ENCODE results near the gene OR11H6.
"Not testable (repeated sequence)": the region's sequence is repeated elsewhere in the genome, so short reads cannot be mapped to it uniquely, and the experiment has no call there.

The OR11H6 gene

DNA sequence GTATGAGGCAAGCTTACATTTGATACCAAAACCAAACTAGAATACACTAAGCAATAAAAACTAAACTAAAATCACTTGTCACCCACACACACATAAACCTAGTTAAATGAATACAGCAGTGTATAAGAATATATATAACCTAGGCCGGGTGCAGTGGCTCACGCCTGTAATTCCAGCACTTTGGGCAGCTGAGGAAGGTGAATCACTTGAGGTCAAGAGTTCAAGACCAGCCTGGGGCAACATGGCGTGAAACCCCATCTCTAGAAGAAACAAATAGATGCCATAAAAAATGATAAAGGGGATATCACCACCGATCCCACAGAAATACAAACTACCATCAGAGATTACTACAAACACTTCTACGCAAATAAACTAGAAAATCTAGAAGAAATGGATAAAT, 40.9 kb downstream of the OR11H6 start:
- not testable (repeated sequence) for DNase-seq (ENCODE audit: low spot score)

DNA sequence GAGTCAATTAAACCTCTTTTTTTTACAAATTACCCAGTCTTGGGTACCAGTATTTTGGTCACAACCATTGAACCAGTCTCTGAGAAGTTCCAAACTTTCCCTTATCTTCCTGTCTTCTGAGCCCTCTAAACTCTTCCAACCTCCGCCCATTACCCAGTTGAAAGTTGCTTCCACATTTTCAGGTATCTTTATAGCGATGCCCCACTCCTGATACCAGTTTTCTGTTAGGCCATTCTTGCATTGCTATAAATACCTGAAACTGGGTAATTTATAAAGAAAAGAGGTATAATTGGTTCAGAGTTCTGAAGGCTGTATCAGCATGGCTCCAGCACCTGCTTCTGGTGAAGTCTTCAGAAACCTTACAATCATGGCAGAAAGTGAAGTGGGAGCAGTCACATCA, 50.6 kb downstream of the OR11H6 start:
- DNase-seq (ENCODE audit: low spot score), result no peak

Measured in putamen (tissue), 1 donor.